ENCODE data around the gene IQSEC2.
A peak's percentile ranks its signal among the peaks of the same experiment; 100 is the strongest.

Gene IQSEC2

DNA sequence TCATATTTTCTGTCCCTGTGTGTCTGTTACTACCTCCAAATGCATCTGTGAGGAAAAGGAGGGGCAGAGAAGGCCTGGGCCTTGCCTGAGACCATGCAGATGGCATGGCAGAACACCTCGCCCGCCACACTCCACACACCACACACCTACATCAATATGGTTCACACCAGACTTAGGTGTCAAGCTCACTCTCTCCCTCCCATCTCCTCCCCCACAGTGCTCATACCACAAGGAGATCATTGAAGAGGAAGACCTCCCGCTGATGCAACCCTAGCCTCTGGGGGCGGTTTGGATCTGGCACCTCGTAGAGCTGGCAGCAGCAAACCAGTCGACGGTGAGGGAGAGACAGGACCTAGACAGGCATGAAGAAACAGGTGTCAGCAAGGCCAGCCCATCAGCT lies 39.8 kb downstream of the IQSEC2 start:
- no peak for DNase-seq

DNA sequence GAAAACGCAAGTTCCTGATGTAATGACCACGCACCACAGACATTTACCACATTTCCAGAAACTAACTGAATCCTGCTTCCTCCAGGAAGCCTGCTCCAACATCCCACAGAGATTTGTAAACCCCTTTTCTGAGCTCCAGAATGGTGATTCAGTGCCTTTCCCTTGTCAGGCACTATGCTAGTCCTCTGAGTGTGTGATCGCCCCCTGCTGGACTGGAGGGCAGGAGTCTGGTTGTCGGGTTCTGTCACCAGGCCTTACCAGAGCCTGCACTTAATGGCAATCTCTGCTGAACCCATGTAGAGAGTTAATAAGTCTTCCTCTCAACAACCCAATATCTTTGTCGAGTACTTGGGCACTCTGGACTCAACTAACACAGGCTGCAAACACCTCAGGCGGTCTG lies 41.9 kb downstream of the IQSEC2 start:
- DNase-seq = no peak

DNA sequence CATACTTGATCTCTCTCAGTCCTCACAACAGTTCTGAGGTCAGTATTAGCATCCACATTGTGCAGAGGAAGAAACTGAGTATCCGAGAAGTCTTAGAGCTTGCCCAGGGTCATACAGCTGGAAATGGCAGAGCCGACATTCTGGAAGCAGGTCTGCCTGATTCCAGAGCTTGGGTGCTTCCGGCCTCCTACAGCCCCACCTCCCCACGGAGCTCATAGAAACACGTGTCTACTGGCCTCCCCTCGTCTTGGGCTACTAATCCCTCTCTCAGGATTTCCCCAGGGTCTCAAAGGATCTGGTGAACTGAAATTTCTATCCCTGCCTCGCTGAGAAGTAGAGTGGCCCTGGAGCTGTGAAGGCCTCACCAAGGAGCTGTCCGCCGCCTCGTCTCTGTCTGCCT lies 44.3 kb downstream of the IQSEC2 start:
- DNase-seq = no peak

DNA sequence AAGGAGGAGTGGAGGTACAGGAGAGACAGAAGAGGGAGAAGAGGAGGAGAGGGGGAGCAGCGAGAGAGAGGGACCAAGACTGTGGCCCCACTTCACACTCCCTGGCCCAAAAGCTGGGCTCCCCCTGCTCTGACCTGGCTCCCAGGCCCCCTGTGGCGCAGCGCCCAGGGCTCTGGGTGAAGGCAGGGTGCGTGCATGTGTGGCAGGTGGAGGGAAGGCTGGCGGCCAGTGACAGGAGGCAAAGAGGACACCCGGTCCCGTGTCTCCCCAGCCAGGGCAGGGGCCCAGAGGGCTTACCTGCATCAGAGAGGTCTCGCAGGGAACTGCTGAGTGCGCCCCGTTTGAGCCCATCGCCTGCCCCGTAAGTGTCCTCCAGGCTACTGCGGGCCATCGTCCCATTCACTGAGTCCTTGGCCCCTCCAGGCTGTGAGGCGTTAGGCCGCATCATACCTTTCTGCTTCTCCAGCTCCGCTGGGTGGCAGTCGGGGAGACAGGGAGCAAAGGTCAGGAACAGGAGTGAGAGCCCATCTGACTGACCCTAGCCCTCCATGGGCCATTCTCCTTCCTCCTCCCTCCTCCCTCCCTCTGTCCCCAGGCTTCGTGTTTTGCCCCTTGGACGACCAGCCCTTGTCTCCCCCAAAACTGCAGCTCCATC lies 45.2 kb downstream of the IQSEC2 start:
- no peak for DNase-seq

- no peak for DNase-seq
Observed at GRCh38 chrX:53235566-53235965, 45.8 kb downstream of the IQSEC2 start.

DNA sequence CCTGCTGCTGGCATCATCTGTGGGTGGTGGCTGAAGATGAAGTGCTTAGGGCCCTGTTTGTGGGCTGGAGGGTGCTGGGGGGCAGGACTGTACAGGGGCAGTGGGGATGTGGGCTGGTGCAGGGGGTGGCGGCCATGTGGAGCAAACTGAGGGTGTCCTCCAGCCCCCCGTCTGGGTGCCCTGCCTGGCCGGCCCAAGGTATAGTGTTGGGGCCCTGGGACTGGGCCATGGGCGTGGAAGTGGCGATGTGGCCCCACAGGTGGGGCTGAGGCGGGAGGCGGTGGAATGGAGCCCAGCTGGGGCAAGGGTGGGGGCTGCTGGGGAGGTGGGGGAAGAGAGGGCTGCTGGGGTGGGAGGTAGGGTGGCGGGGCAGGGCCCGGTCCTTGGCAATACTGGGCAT lies 46.9 kb downstream of the IQSEC2 start:
- no peak for DNase-seq

DNA sequence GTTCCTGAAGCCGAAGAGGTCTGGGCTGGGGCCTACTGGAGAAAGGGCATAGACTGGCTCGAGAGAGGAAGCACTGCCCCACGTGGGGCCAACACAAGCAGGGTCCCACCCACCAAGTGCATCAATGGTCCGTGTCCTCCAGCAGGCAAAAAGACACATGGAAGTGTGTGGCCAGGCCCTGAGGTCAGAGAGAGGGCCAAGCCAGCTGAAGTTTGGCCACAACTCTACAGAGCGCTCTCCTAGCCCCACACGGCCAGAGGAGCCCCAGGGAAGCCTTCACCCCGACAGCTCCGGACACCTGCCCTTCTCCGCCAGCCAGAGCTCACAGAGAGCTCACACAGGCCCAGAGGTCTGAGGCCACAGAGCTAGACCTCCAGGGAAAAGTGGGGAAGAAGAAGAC lies 47.8 kb downstream of the IQSEC2 start:
- no peak for DNase-seq

- DNase-seq = no peak
Observed at GRCh38 chrX:53230116-53230515, 51.3 kb downstream of the IQSEC2 start.

- no peak for DNase-seq
Observed at GRCh38 chrX:53227224-53227765, 54.1 kb downstream of the IQSEC2 start.

DNA sequence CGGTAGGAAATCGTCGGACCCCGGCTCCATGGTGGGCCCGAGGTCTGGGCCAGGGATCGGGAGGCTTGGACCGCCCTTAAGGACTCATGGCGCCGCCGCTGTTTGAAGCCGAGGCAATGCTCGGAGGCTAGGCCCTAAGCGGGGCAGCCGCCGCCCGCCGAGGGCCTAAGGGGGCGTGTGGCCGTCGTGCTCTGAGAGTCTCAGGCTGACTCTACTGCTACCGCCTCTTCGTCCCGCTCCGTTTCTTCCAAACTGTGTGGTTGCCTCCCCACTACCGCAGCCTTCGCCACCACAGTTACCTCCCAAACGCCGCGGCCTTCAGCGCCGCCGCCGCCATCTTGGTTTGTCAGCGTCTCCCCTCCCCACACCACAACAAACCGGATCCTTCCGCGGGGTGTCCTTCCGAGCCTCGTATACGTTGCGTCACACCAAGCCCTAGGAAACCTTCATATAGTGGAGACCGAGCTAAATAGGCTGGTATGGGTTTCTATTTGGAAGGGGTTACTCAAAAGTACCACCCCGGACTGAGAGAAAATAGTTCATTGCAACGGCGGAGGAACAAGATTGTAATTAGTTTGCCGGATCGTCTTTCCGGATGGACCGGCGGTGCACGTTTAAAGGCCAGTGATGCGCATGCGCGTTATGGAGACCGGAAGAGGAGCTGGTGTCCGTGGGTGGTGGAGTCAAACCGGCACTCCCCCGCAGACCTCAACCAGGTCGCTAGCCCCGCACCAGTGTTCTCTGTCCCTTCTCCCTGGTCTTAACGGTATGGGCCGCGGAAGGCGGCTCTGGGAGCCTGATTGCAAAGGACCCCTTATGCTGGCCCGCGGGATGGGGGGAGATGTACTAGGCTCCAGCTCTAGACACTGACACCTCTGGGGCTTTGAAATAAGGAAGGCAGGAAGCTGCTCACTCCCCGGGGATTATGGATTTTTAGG lies 56.3 kb downstream of the IQSEC2 start, which contains the start of gene KDM5C:
TSS of gene KDM5C (minus strand) at position 348 of the 938 bp plus-strand sequence. CDS start at position 30, 318 bp downstream.
- peak; percentile 93 for DNase-seq

GRCh38 chrX:53223955-53224859 lies 57.2 kb downstream of the IQSEC2 start:
- DNase-seq = peak; percentile 4

DNA sequence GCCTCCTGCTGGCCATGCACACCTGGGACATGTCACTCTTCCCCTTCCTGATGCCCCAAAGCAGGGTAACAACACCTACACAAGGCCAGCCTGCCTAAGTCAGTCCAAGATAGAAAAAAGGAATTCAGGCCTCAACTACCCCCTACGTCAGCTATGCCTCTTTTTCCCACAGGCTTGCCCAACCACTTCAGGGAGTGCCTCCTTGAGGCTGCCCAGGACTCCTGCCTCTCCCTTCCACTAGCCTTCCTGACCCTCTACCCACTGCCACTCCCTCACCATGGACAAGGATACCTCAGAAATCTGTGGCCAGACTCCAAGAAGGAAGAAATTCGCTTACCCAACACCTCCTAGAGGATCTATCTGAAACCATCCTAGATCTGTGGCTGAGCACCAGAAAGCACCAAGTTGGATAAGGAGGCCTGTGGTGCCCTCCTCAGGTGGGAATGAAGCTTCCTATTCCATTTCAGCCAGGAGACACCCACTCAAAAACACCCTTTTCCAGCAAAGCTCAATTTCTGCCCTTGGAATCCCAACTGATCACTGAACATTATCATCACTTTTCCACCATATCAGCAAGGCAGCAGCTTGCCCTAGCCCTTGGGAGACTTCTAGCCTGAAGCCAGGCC lies 58.2 kb downstream of the IQSEC2 start:
- DNase-seq = no peak

Measured in CD4-positive, alpha-beta T cell treated with Interferon gamma for 1 hour (primary cell).